Measurements from ENCODE around the gene NT5DC3. TPM values are rescaled to one million over a fixed set of nuclear protein-coding genes. Genes with fewer than 3 reads are reported as not detected.

NT5DC3 gene
- total and polyA plus RNA-seq, 2 of the 13 experiments (the other 11 are each of a cell fraction or from before 2014, with no cell fraction given): 3.2 to 6.6 TPM

DNA sequence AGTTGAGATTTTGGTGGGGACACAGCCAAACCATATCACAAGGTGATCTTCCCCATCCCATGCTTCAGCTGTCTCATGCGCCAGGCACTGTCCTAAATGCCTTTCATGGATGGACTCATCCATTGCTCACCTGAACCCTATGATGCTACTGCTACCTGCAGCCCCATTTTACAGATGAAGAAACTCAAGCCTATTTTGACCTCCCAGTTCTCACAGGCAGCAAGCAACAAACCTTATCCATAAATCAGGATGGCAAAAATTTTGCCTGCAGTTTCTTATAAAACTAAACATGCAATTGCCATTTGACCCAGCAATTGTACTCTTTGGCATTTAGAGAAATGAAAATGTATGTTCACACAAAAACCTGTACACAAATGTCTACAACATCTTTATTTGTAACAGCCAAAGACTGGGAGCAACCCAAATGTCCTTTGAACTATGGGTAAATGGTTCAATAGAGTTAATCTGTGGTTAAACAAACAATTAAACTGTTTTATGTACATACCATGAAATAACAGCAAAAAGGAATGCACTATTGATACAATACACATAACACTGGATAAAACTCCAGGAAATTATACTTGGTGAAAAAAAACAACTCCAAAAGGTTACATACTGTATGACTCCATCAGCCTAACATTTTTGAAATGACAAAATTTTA lies 2.6 kb downstream of the NT5DC3 start (continued):
- TF ChIP-seq PAF1 (CRISPR knock-in tag; IDR thresholded peaks at IDR 0.05) (no peak), ZNF350 (CRISPR knock-in tag; IDR thresholded peaks at IDR 0.05; ENCODE audit: borderline replicate concordance, low read depth) (no peak), ZNF652 (CRISPR knock-in tag; IDR thresholded peaks at IDR 0.05; ENCODE audit: borderline replicate concordance, low read depth) (peak; percentile 52; the same call in 1 of the 2 replicates), ZNF264 (CRISPR knock-in tag; IDR thresholded peaks at IDR 0.05) (0 out of 2 replicates have a peak, but pooled peaks have one; percentile 57), CBX5 (CRISPR knock-in tag; IDR thresholded peaks at IDR 0.05; ENCODE audit: borderline replicate concordance) (no peak), SIN3B (IDR thresholded peaks at IDR 0.05; ENCODE audit: low read length) (no peak), IKZF4 (CRISPR knock-in tag; IDR thresholded peaks at IDR 0.05; ENCODE audit: borderline replicate concordance, low read depth, not compliant biosample characterization) (no peak), ZNF746 (CRISPR knock-in tag; IDR thresholded peaks at IDR 0.05) (no peak), ZNF460 (CRISPR knock-in tag; IDR thresholded peaks at IDR 0.05; ENCODE audit: borderline replicate concordance) (no peak), ZNF615 (CRISPR knock-in tag; IDR thresholded peaks at IDR 0.05; ENCODE audit: borderline replicate concordance) (no peak), SRSF4 (IDR thresholded peaks at IDR 0.05; ENCODE audit: low read depth, low read length, poor library complexity, severe bottlenecking) (no peak), PCBP2 (optimal IDR thresholded peaks at IDR 0.05; ENCODE audit: low read depth, low read length, poor library complexity, severe bottlenecking) (no peak), NCOA5 (CRISPR knock-in tag; IDR thresholded peaks at IDR 0.05) (no peak), ZNF235 (CRISPR knock-in tag; IDR thresholded peaks at IDR 0.05; ENCODE audit: borderline replicate concordance) (no peak), HHEX (CRISPR knock-in tag; IDR thresholded peaks at IDR 0.05) (peak; percentile 92), ZNF180 (CRISPR knock-in tag; IDR thresholded peaks at IDR 0.05; ENCODE audit: borderline replicate concordance, low read depth) (no peak), YY1 (IDR thresholded peaks at IDR 0.05; ENCODE audit: insufficient read depth, insufficient replicate concordance, low read depth, low read length) (no peak), ZNF256 (CRISPR knock-in tag; conservative IDR thresholded peaks at IDR 0.05) (no peak), NRL (CRISPR knock-in tag; IDR thresholded peaks at IDR 0.05; ENCODE audit: borderline replicate concordance) (no peak), U2AF1 (optimal IDR thresholded peaks at IDR 0.05; ENCODE audit: low read depth, low read length) (no peak), ADNP (CRISPR knock-in tag; IDR thresholded peaks at IDR 0.05) (0 out of 2 replicates have a peak, but pooled peaks have one; percentile 47), MBD4 (IDR thresholded peaks at IDR 0.05; ENCODE audit: borderline replicate concordance, low read length) (peak; percentile 72; the same call in 1 of the 2 replicates), NKX3-1 (CRISPR knock-in tag; IDR thresholded peaks at IDR 0.05) (no peak), KAT2B (IDR thresholded peaks at IDR 0.05; ENCODE audit: borderline replicate concordance, low read depth, low read length) (peak; percentile 39; the same call in 1 of the 2 replicates), ZNF816 (CRISPR knock-in tag; IDR thresholded peaks at IDR 0.05; ENCODE audit: borderline replicate concordance) (no peak; the same call in 1 of the 2 replicates), KLF11 (CRISPR knock-in tag; IDR thresholded peaks at IDR 0.05) (no peak), FOXM1 (CRISPR knock-in tag; IDR thresholded peaks at IDR 0.05) (no peak)
- TF ChIP-seq, protein P1, sequence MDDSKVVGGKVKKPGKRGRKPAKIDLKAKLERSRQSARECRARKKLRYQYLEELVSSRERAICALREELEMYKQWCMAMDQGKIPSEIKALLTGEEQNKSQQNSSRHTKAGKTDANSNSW (CRISPR knock-in tag; IDR thresholded peaks at IDR 0.05; ENCODE audit: borderline replicate concordance): no peak
- TF ChIP-seq, protein P2, sequence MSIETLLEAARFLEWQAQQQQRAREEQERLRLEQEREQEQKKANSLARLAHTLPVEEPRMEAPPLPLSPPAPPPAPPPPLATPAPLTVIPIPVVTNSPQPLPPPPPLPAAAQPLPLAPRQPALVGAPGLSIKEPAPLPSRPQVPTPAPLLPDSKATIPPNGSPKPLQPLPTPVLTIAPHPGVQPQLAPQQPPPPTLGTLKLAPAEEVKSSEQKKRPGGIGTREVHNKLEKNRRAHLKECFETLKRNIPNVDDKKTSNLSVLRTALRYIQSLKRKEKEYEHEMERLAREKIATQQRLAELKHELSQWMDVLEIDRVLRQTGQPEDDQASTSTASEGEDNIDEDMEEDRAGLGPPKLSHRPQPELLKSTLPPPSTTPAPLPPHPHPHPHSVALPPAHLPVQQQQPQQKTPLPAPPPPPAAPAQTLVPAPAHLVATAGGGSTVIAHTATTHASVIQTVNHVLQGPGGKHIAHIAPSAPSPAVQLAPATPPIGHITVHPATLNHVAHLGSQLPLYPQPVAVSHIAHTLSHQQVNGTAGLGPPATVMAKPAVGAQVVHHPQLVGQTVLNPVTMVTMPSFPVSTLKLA (IDR thresholded peaks at IDR 0.05): no peak
- TF ChIP-seq, protein P3, sequence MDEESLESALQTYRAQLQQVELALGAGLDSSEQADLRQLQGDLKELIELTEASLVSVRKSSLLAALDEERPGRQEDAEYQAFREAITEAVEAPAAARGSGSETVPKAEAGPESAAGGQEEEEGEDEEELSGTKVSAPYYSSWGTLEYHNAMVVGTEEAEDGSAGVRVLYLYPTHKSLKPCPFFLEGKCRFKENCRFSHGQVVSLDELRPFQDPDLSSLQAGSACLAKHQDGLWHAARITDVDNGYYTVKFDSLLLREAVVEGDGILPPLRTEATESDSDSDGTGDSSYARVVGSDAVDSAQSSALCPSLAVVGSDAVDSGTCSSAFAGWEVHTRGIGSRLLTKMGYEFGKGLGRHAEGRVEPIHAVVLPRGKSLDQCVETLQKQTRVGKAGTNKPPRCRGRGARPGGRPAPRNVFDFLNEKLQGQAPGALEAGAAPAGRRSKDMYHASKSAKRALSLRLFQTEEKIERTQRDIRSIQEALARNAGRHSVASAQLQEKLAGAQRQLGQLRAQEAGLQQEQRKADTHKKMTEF (CRISPR knock-in tag; IDR thresholded peaks at IDR 0.05): peak; percentile 61; the same call in 1 of the 2 replicates

Data from HepG2 (cell line).